ENCODE results near the gene PIWIL1. TPM values are rescaled to one million over a fixed set of nuclear protein-coding genes. Genes with fewer than 3 reads are reported as not detected.

Gene PIWIL1
- total RNA-seq, 4 donors from 2014 or later: 0.55 TPM; not detected in 3

GRCh38 chr12:130420071-130420470 lies 82.4 kb downstream of the PIWIL1 start:
- Histone ChIP-seq H3K4me1 (no peaks in the 10 kb centered on the region), H3K27me3 (no peaks in the 10 kb centered on the region), H3K27ac (no peak overlapping the region), H3K9me3 (no peaks in the 10 kb centered on the region), H3K4me3 (no peak overlapping the region), H3K36me3 (no peaks in the 10 kb centered on the region)
- TF ChIP-seq POLR2A (IDR thresholded peaks at IDR 0.05): no peak
- no peak for TF ChIP-seq CTCF (IDR thresholded peaks at IDR 0.05)
- no peak for TF ChIP-seq EP300 (IDR thresholded peaks at IDR 0.05; ENCODE audit: low read depth)
- 34 to 54% methylated on average over 4 of the region's 4 CpGs for WGBS, 2 donors (ENCODE audit: low coverage in 1 of 2)
- intact Hi-C loops (cut with DNase I; ENCODE audit: low total_unique reads): no loop called here
- no peak for DNase-seq
- in situ Hi-C loops (cut with MboI; ENCODE audit: low pct_ligation_motif_present in 1 of 4, low pct_unique_long_range_greater_than_20kb in 1 of 4, low sequenced_read_pairs in 3 of 4): no loop called here

- WGBS, 2 donors (ENCODE audit: low coverage in 1 of 2): 72% methylated on average over 6 of the region's 6 CpGs; no CpG with 5 or more reads in 1 of the 2 donors
- H3K36me3 ChIP-seq: no peaks in the 10 kb centered on the region
- intact Hi-C loops (cut with DNase I; ENCODE audit: low total_unique reads) (no loop called here), in situ Hi-C loops (cut with MboI; ENCODE audit: low pct_ligation_motif_present in 1 of 4, low pct_unique_long_range_greater_than_20kb in 1 of 4, low sequenced_read_pairs in 3 of 4) (no loop called here)
- H3K4me3 ChIP-seq: no peak overlapping the region
- no peaks in the 10 kb centered on the region for H3K9me3 ChIP-seq
- no peaks in the 10 kb centered on the region for H3K27me3 ChIP-seq
- H3K4me1 ChIP-seq: no peaks in the 10 kb centered on the region
- DNase-seq: no peak
- no peak for TF ChIP-seq POLR2AphosphoS5 (IDR thresholded peaks at IDR 0.05)
- no peak for TF ChIP-seq CTCF (IDR thresholded peaks at IDR 0.05)
- no peak for TF ChIP-seq POLR2A (IDR thresholded peaks at IDR 0.05)
- no peak for TF ChIP-seq EP300 (IDR thresholded peaks at IDR 0.05; ENCODE audit: low read depth)
- H3K27ac ChIP-seq: no peak overlapping the region
These were observed 84.2 kb downstream of the PIWIL1 start for GRCh38 chr12:130421896-130422295.

Other genes with a start within 250 kb of the PIWIL1 start
- gene FZD10, start 175.4 kb upstream of the PIWIL1 start, total RNA-seq: under 1 TPM in 2 of 4 donors, not detected in 2; 0.32 to 0.68 TPM

Data from transverse colon (tissue), 4 donors.